WTC11 (cell line): ENCODE measurements around the gene SLC22A12. TPM values are rescaled to one million over a fixed set of nuclear protein-coding genes. Genes with fewer than 3 reads are reported as not detected.

Source experiments
- ATAC-seq: fragments of 200-7000 bp; cut with Tn5 transposase; 2 replicates; pipeline ENCODE4 v1.10.0; 2021; ENCODE audit warnings: mild to moderate bottlenecking, moderate library complexity
- CTCF ChIA-PET: fragments of 300-600 bp; sonication (Branson Sonifier 250); formaldehyde crosslinking; loops from one replicate; lab custom pipeline; 2021; ENCODE audit warnings: antibody characterized with exemption; lab: Charles Lee
- POLR2A ChIA-PET: fragments of 350-600 bp; sonication (Branson Sonifier 250); formaldehyde crosslinking; loops from one replicate; lab custom pipeline; 2021; ENCODE audit warnings: antibody characterized with exemption; lab: Charles Lee
- DNase-seq: peaks from one replicate; pipeline ENCODE4 v3.0.0; 2021; ENCODE audit warnings: low spot score
- H3K27ac Mint-ChIP-seq: 2 replicates; pipeline ENCODE4 v1.8.0; 2021; ENCODE audit warnings: mixed read lengths
- H3K27me3 Mint-ChIP-seq: 2 replicates; pipeline ENCODE4 v1.8.0; 2021; ENCODE audit warnings: low read depth, mild to moderate bottlenecking, moderate library complexity, mixed read lengths
- H3K36me3 Mint-ChIP-seq: 2 replicates; pipeline ENCODE4 v1.8.0; 2021; ENCODE audit warnings: mixed read lengths
- H3K4me1 Mint-ChIP-seq: 2 replicates; pipeline ENCODE4 v1.8.0; 2022; ENCODE audit warnings: mixed read lengths
- H3K4me3 Mint-ChIP-seq: 2 replicates; pipeline ENCODE4 v1.8.0; 2021; ENCODE audit warnings: mild to moderate bottlenecking, moderate library complexity, mixed read lengths
- H3K9me3 Mint-ChIP-seq: 2 replicates; pipeline ENCODE4 v1.8.0; 2021; ENCODE audit warnings: mixed read lengths
- CREB1 ChIP-seq: sonication (generic); formaldehyde crosslinking; IDR thresholded peaks from 2 replicates; pipeline ENCODE4 v1.8.0; 2023; ENCODE audit warnings: mild to moderate bottlenecking, missing genetic modification reagents
- CREM ChIP-seq: sonication (generic); formaldehyde crosslinking; IDR thresholded peaks from 2 replicates; pipeline ENCODE4 v1.8.1; 2022; ENCODE audit warnings: mild to moderate bottlenecking, missing genetic modification reagents, moderate library complexity
- CTCF ChIP-seq: fragments of 200-600 bp; IDR thresholded peaks from 2 replicates; pipeline ENCODE4 v1.8.0; 2022; ENCODE audit warnings: antibody characterized with exemption
- GTF2I ChIP-seq: fragments of 250-450 bp; sonication (Bioruptor Pico); conservative IDR thresholded peaks from 2 replicates; pipeline ENCODE4 v1.4.0; 2021; ENCODE audit warnings: mild to moderate bottlenecking
- HMGXB4 ChIP-seq: sonication (generic); formaldehyde crosslinking; IDR thresholded peaks from 2 replicates; pipeline ENCODE4 v1.8.1; 2023; ENCODE audit warnings: mild to moderate bottlenecking, moderate library complexity, missing genetic modification reagents
- JAZF1 ChIP-seq: fragments of 250-450 bp; sonication (Bioruptor Pico); IDR thresholded peaks from 2 replicates; pipeline ENCODE4 v1.9.0; 2021; ENCODE audit warnings: moderate library complexity, mild to moderate bottlenecking, inconsistent platforms
- MLX ChIP-seq: sonication (generic); formaldehyde crosslinking; IDR thresholded peaks from 2 replicates; pipeline ENCODE4 v1.8.1; 2023; ENCODE audit warnings: mild to moderate bottlenecking, missing genetic modification reagents, moderate library complexity
- MYBL2 ChIP-seq: sonication (generic); formaldehyde crosslinking; IDR thresholded peaks from 2 replicates; pipeline ENCODE4 v1.8.1; 2023; ENCODE audit warnings: mild to moderate bottlenecking, moderate library complexity, missing genetic modification reagents
- NFATC4 ChIP-seq: fragments of 250-450 bp; sonication (Bioruptor Pico); IDR thresholded peaks from 2 replicates; pipeline ENCODE4 v1.9.0; 2021; ENCODE audit warnings: mild to moderate bottlenecking
- NR3C1 ChIP-seq: sonication (generic); formaldehyde crosslinking; conservative IDR thresholded peaks from 2 replicates; pipeline ENCODE4 v1.8.1; 2023; ENCODE audit warnings: low read depth, mild to moderate bottlenecking, missing genetic modification reagents
- RORB ChIP-seq: fragments of 250-450 bp; sonication (Bioruptor Pico); IDR thresholded peaks from 2 replicates; pipeline ENCODE4 v1.9.0; 2021; ENCODE audit warnings: mild to moderate bottlenecking
- SMAD4 ChIP-seq: sonication (generic); formaldehyde crosslinking; IDR thresholded peaks from 2 replicates; pipeline ENCODE4 v1.8.0; 2022; ENCODE audit warnings: mild to moderate bottlenecking, missing genetic modification reagents
- SOX15 ChIP-seq: fragments of 250-450 bp; sonication (Bioruptor Pico); IDR thresholded peaks from 2 replicates; pipeline ENCODE4 v1.9.0; 2021; ENCODE audit warnings: mild to moderate bottlenecking
- TEAD1 ChIP-seq: sonication (generic); formaldehyde crosslinking; IDR thresholded peaks from 2 replicates; pipeline ENCODE4 v1.8.0; 2022; ENCODE audit warnings: mild to moderate bottlenecking, missing genetic modification reagents
- ZBTB21 ChIP-seq: sonication (generic); formaldehyde crosslinking; IDR thresholded peaks from 2 replicates; pipeline ENCODE4 v1.8.1; 2023; ENCODE audit warnings: mild to moderate bottlenecking, missing genetic modification reagents, borderline replicate concordance
- ZMAT4 ChIP-seq: fragments of 250-450 bp; sonication (Bioruptor Pico); IDR thresholded peaks from 2 replicates; pipeline ENCODE4 v1.9.0; 2021; ENCODE audit warnings: mild to moderate bottlenecking
- ZNF263 ChIP-seq: sonication (generic); formaldehyde crosslinking; IDR thresholded peaks from 2 replicates; pipeline ENCODE4 v1.8.1; 2022; ENCODE audit warnings: low read depth, mild to moderate bottlenecking, moderate library complexity, missing genetic modification reagents
- ZNF317 ChIP-seq: sonication (generic); formaldehyde crosslinking; IDR thresholded peaks from 2 replicates; pipeline ENCODE4 v1.8.1; 2023; ENCODE audit warnings: low read depth, mild to moderate bottlenecking, moderate library complexity, missing genetic modification reagents, borderline replicate concordance
- ZNF396 ChIP-seq: fragments of 250-450 bp; sonication (Bioruptor Pico); IDR thresholded peaks from 2 replicates; pipeline ENCODE4 v1.8.0; 2021; ENCODE audit warnings: mild to moderate bottlenecking, moderate library complexity, borderline replicate concordance
- ZNF423 ChIP-seq: fragments of 250-450 bp; sonication (Bioruptor Pico); IDR thresholded peaks from 2 replicates; pipeline ENCODE4 v2.1.2; 2022; ENCODE audit warnings: mild to moderate bottlenecking, moderate library complexity
- total RNA-seq: library from RNA; stranded (reverse); gene quantifications from 3 replicates; pipeline ENCODE4 v1.2.3, GENCODE V29; 2021
- TF ChIP-seq, protein P1 (sequence below): sonication (generic); formaldehyde crosslinking; IDR thresholded peaks from 2 replicates; pipeline ENCODE4 v1.8.1; 2022; ENCODE audit warnings: low read depth, missing genetic modification reagents, borderline replicate concordance
- TF ChIP-seq, protein P2 (sequence below): fragments of 250-450 bp; sonication (Bioruptor Pico); IDR thresholded peaks from 2 replicates; pipeline ENCODE4 v1.9.0; 2021; ENCODE audit warnings: mild to moderate bottlenecking
- TF ChIP-seq, protein P3 (sequence below): sonication (generic); formaldehyde crosslinking; IDR thresholded peaks from 2 replicates; pipeline ENCODE4 v1.8.1; 2023; ENCODE audit warnings: mild to moderate bottlenecking, missing genetic modification reagents, borderline replicate concordance

SLC22A12 gene
- total RNA-seq, 1 experiment from 2014 or later = not detected

GRCh38 chr11:64621283-64622019, 30.4 kb downstream of the SLC22A12 start (continued):
- TF ChIP-seq CREB1 (CRISPR knock-in tag) = no peak
- TF ChIP-seq MYBL2 (CRISPR knock-in tag) = no peak
- no peak for TF ChIP-seq SOX15 (CRISPR knock-in tag)
- TF ChIP-seq, protein P1, sequence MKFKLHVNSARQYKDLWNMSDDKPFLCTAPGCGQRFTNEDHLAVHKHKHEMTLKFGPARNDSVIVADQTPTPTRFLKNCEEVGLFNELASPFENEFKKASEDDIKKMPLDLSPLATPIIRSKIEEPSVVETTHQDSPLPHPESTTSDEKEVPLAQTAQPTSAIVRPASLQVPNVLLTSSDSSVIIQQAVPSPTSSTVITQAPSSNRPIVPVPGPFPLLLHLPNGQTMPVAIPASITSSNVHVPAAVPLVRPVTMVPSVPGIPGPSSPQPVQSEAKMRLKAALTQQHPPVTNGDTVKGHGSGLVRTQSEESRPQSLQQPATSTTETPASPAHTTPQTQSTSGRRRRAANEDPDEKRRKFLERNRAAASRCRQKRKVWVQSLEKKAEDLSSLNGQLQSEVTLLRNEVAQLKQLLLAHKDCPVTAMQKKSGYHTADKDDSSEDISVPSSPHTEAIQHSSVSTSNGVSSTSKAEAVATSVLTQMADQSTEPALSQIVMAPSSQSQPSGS = no peak
- TF ChIP-seq ZBTB21 (CRISPR knock-in tag) = no peak
- no peak for TF ChIP-seq ZNF423
- TF ChIP-seq GTF2I (CRISPR knock-in tag) = no peak
- TF ChIP-seq, protein P2, sequence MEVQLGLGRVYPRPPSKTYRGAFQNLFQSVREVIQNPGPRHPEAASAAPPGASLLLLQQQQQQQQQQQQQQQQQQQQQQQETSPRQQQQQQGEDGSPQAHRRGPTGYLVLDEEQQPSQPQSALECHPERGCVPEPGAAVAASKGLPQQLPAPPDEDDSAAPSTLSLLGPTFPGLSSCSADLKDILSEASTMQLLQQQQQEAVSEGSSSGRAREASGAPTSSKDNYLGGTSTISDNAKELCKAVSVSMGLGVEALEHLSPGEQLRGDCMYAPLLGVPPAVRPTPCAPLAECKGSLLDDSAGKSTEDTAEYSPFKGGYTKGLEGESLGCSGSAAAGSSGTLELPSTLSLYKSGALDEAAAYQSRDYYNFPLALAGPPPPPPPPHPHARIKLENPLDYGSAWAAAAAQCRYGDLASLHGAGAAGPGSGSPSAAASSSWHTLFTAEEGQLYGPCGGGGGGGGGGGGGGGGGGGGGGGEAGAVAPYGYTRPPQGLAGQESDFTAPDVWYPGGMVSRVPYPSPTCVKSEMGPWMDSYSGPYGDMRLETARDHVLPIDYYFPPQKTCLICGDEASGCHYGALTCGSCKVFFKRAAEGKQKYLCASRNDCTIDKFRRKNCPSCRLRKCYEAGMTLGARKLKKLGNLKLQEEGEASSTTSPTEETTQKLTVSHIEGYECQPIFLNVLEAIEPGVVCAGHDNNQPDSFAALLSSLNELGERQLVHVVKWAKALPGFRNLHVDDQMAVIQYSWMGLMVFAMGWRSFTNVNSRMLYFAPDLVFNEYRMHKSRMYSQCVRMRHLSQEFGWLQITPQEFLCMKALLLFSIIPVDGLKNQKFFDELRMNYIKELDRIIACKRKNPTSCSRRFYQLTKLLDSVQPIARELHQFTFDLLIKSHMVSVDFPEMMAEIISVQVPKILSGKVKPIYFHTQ (CRISPR knock-in tag) = no peak

GRCh38 chr11:64622681-64623080, 31.7 kb downstream of the SLC22A12 start:
- ATAC-seq = no peak

More at GRCh38 chr11:64622681-64623080, 31.7 kb downstream of the SLC22A12 start:
- no peaks in the 10 kb centered on the region for H3K36me3 Mint-ChIP-seq
- H3K4me1 Mint-ChIP-seq = peaks cover 18% of the 10 kb centered on the region
- peaks cover 11% of the 10 kb centered on the region for H3K27me3 Mint-ChIP-seq
- no peaks in the 10 kb centered on the region for H3K9me3 Mint-ChIP-seq
- POLR2A ChIA-PET = no interaction called here
- CTCF ChIA-PET = interaction anchor here (0.6 kb wide), 1 partner anchor 334 kb away, joined by 3 read pairs; no protein-coding TSS in a partner anchor
- TF ChIP-seq GTF2I (CRISPR knock-in tag) = no peak
- TF ChIP-seq TEAD1 (CRISPR knock-in tag) = no peak
- no peak for TF ChIP-seq SMAD4 (CRISPR knock-in tag)
- no peak for TF ChIP-seq SOX15 (CRISPR knock-in tag)
- no peak for TF ChIP-seq MLX
- TF ChIP-seq, protein P3, sequence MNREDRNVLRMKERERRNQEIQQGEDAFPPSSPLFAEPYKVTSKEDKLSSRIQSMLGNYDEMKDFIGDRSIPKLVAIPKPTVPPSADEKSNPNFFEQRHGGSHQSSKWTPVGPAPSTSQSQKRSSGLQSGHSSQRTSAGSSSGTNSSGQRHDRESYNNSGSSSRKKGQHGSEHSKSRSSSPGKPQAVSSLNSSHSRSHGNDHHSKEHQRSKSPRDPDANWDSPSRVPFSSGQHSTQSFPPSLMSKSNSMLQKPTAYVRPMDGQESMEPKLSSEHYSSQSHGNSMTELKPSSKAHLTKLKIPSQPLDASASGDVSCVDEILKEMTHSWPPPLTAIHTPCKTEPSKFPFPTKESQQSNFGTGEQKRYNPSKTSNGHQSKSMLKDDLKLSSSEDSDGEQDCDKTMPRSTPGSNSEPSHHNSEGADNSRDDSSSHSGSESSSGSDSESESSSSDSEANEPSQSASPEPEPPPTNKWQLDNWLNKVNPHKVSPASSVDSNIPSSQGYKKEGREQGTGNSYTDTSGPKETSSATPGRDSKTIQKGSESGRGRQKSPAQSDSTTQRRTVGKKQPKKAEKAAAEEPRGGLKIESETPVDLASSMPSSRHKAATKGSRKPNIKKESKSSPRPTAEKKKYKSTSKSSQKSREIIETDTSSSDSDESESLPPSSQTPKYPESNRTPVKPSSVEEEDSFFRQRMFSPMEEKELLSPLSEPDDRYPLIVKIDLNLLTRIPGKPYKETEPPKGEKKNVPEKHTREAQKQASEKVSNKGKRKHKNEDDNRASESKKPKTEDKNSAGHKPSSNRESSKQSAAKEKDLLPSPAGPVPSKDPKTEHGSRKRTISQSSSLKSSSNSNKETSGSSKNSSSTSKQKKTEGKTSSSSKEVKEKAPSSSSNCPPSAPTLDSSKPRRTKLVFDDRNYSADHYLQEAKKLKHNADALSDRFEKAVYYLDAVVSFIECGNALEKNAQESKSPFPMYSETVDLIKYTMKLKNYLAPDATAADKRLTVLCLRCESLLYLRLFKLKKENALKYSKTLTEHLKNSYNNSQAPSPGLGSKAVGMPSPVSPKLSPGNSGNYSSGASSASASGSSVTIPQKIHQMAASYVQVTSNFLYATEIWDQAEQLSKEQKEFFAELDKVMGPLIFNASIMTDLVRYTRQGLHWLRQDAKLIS = no peak
- no peak for TF ChIP-seq ZBTB21 (CRISPR knock-in tag)
- TF ChIP-seq NR3C1 (CRISPR knock-in tag) = no peak
- no peak for TF ChIP-seq ZNF423
- no peak for TF ChIP-seq HMGXB4 (CRISPR knock-in tag)
- TF ChIP-seq ZNF317 (CRISPR knock-in tag) = no peak
- TF ChIP-seq CTCF = no peak
- TF ChIP-seq ZNF263 (CRISPR knock-in tag) = no peak
- TF ChIP-seq NFATC4 (CRISPR knock-in tag) = no peak
- no peak for TF ChIP-seq JAZF1 (CRISPR knock-in tag)
- TF ChIP-seq ZMAT4 (CRISPR knock-in tag) = no peak
- no peak for TF ChIP-seq RORB (CRISPR knock-in tag)
- TF ChIP-seq ZNF396 (CRISPR knock-in tag) = no peak
- no peak for TF ChIP-seq CREM (CRISPR knock-in tag)
- TF ChIP-seq, all 79 proteins: peak for 0
- Mint-ChIP-seq H3K27ac (no peak overlapping the region), H3K4me3 (no peak overlapping the region)
- no peak for DNase-seq
